ENCODE measurements around the gene GPD2.

DNA sequence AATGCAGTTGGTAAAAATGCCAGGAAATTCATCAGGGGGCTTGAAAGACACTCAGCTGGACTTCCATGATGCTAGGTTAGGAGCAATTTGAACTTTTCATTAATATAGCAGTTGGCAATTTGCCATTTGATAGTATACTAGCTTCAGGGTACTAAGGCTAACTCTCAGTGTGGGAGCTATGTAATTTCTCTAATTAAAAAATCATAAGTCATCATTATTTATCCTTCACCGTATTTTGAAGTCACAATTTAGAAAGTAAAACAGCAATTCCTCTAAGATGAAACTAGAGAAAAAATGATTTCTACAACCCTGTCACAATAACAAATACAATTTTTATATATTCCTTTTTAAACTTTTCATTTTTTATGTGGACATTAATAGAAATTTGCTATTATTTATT is 190.8 kb downstream of the GPD2 start:
- TF ChIP-seq, protein P1, sequence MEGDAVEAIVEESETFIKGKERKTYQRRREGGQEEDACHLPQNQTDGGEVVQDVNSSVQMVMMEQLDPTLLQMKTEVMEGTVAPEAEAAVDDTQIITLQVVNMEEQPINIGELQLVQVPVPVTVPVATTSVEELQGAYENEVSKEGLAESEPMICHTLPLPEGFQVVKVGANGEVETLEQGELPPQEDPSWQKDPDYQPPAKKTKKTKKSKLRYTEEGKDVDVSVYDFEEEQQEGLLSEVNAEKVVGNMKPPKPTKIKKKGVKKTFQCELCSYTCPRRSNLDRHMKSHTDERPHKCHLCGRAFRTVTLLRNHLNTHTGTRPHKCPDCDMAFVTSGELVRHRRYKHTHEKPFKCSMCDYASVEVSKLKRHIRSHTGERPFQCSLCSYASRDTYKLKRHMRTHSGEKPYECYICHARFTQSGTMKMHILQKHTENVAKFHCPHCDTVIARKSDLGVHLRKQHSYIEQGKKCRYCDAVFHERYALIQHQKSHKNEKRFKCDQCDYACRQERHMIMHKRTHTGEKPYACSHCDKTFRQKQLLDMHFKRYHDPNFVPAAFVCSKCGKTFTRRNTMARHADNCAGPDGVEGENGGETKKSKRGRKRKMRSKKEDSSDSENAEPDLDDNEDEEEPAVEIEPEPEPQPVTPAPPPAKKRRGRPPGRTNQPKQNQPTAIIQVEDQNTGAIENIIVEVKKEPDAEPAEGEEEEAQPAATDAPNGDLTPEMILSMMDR (IDR thresholded peaks at IDR 0.05): no peak
- no peak for TF ChIP-seq POLR2A (IDR thresholded peaks at IDR 0.05)
